ENCODE data around the gene TMEM80.

TMEM80 gene

GRCh38 chr11:699116-699508 is 3.5 kb downstream of the TMEM80 start:
- peaks cover 0 to 26% (median 21%) of the 10 kb centered on the region in 3 donors for H3K36me3 ChIP-seq
- H3K4me1 ChIP-seq = peaks cover 0 to 44% (median 36%) of the 10 kb centered on the region in 4 donors
- no peak overlapping the region for H3K4me3 ChIP-seq
- intact Hi-C loops (cut with DNase I; ENCODE audit: low total_unique reads) = no loop called here
- H3K27me3 ChIP-seq = no peaks in the 10 kb centered on the region
- H3K27ac ChIP-seq = no peak overlapping the region
- TF ChIP-seq CTCF (IDR thresholded peaks at IDR 0.05) = no peak
- no peaks in the 10 kb centered on the region for H3K9me3 ChIP-seq
- DNase-seq = no peak

GRCh38 chr11:699753-700152 is 4.1 kb downstream of the TMEM80 start:
- no peak for TF ChIP-seq CTCF (IDR thresholded peaks at IDR 0.05)
- no peak for DNase-seq
- Histone ChIP-seq H3K36me3 (peaks cover 0 to 32% (median 21%) of the 10 kb centered on the region in 3 donors), H3K27me3 (no peaks in the 10 kb centered on the region), H3K9me3 (no peaks in the 10 kb centered on the region), H3K4me3 (no peak overlapping the region), H3K4me1 (peaks cover 0 to 44% (median 30%) of the 10 kb centered on the region in 4 donors), H3K27ac (no peak overlapping the region)
- intact Hi-C loops (cut with DNase I; ENCODE audit: low total_unique reads) = no loop called here

- no peak overlapping the region for H3K4me3 ChIP-seq
- peaks cover 0 to 56% (median 43%) of the 10 kb centered on the region in 4 donors for H3K4me1 ChIP-seq
- no peaks in the 10 kb centered on the region for H3K9me3 ChIP-seq
- TF ChIP-seq CTCF (IDR thresholded peaks at IDR 0.05) = no peak
- H3K27me3 ChIP-seq = peaks cover 0 to 17% of the 10 kb centered on the region in 2 donors
- intact Hi-C loops (cut with DNase I; ENCODE audit: low total_unique reads) = no loop called here
- peak overlapping the region; percentile 59 to 86 for H3K27ac ChIP-seq
- no peak for DNase-seq
- H3K36me3 ChIP-seq = peaks cover 0 to 34% (median 21%) of the 10 kb centered on the region in 3 donors
Observed at GRCh38 chr11:701741-702461, 6.3 kb downstream of the TMEM80 start.

- peak in 1 of 2 donors; percentile 81 for DNase-seq
- peak overlapping the region; percentile 59 to 86 for H3K27ac ChIP-seq
- no peak for TF ChIP-seq CTCF (IDR thresholded peaks at IDR 0.05)
Observed at GRCh38 chr11:702462-703461, 7.1 kb downstream of the TMEM80 start.

GRCh38 chr11:703506-703905 is 7.9 kb downstream of the TMEM80 start:
- H3K27me3 ChIP-seq = peaks cover 0 to 33% of the 10 kb centered on the region in 2 donors
- H3K4me3 ChIP-seq = no peak overlapping the region
- peaks cover 0 to 34% (median 21%) of the 10 kb centered on the region in 3 donors for H3K36me3 ChIP-seq
- peaks cover 0 to 54% (median 40%) of the 10 kb centered on the region in 4 donors for H3K4me1 ChIP-seq
- no peaks in the 10 kb centered on the region for H3K9me3 ChIP-seq
- no peak for TF ChIP-seq CTCF (IDR thresholded peaks at IDR 0.05)
- DNase-seq = no peak
- intact Hi-C loops (cut with DNase I; ENCODE audit: low total_unique reads) = no loop called here
- peak overlapping the region; percentile 59 to 86 for H3K27ac ChIP-seq

More at GRCh38 chr11:702462-703461, 7.1 kb downstream of the TMEM80 start:
- Histone ChIP-seq H3K4me3 (no peak overlapping the region), H3K9me3 (no peaks in the 10 kb centered on the region), H3K27me3 (peaks cover 0 to 25% of the 10 kb centered on the region in 2 donors), H3K36me3 (peaks cover 0 to 34% (median 21%) of the 10 kb centered on the region in 3 donors), H3K4me1 (peaks cover 0 to 56% (median 42%) of the 10 kb centered on the region in 4 donors)
- intact Hi-C loops (cut with DNase I; ENCODE audit: low total_unique reads) = no loop called here

Measured in tibial artery (tissue), 4 donors.